ENCODE data around the gene ARHGAP15. TPM values are rescaled to one million over a fixed set of nuclear protein-coding genes. Genes with fewer than 3 reads are reported as not detected.

Gene ARHGAP15
- total RNA-seq, 1 donor from 2014 or later: not detected

- Mint-ChIP-seq H3K27ac (ENCODE audit: unreplicated experiment) (no peak overlapping the region), H3K36me3 (ENCODE audit: unreplicated experiment) (no peaks in the 10 kb centered on the region), H3K9me3 (ENCODE audit: unreplicated experiment) (no peaks in the 10 kb centered on the region)
These were observed 599.3 kb downstream of the ARHGAP15 start for GRCh38 chr2:143728498-143728897.

GRCh38 chr2:143729296-143729814 is 600.1 kb downstream of the ARHGAP15 start:
- DNase-seq (ENCODE audit: extremely low spot score, unreplicated experiment): no peak
- H3K9me3 Mint-ChIP-seq (ENCODE audit: unreplicated experiment): no peaks in the 10 kb centered on the region
- H3K36me3 Mint-ChIP-seq (ENCODE audit: unreplicated experiment): no peaks in the 10 kb centered on the region
- no peak for TF ChIP-seq CTCF (IDR thresholded peaks at IDR 0.05)
- H3K27ac Mint-ChIP-seq (ENCODE audit: unreplicated experiment): no peak overlapping the region
- no peaks in the 10 kb centered on the region for H3K27me3 Mint-ChIP-seq (ENCODE audit: unreplicated experiment)
- H3K4me1 Mint-ChIP-seq (ENCODE audit: unreplicated experiment): no peaks in the 10 kb centered on the region
- H3K4me3 Mint-ChIP-seq (ENCODE audit: unreplicated experiment): no peak overlapping the region

More at GRCh38 chr2:143728498-143728897, 599.3 kb downstream of the ARHGAP15 start:
- no peak for TF ChIP-seq CTCF (IDR thresholded peaks at IDR 0.05)
- no peaks in the 10 kb centered on the region for H3K27me3 Mint-ChIP-seq (ENCODE audit: unreplicated experiment)
- H3K4me3 Mint-ChIP-seq (ENCODE audit: unreplicated experiment): no peak overlapping the region
- DNase-seq (ENCODE audit: extremely low spot score, unreplicated experiment): no peak
- H3K4me1 Mint-ChIP-seq (ENCODE audit: unreplicated experiment): no peaks in the 10 kb centered on the region

- TF ChIP-seq CTCF (IDR thresholded peaks at IDR 0.05): no peak
- no peak overlapping the region for H3K4me3 Mint-ChIP-seq (ENCODE audit: unreplicated experiment)
- no peaks in the 10 kb centered on the region for H3K4me1 Mint-ChIP-seq (ENCODE audit: unreplicated experiment)
- no peak overlapping the region for H3K27ac Mint-ChIP-seq (ENCODE audit: unreplicated experiment)
- H3K9me3 Mint-ChIP-seq (ENCODE audit: unreplicated experiment): no peaks in the 10 kb centered on the region
- DNase-seq (ENCODE audit: extremely low spot score, unreplicated experiment): no peak
- no peaks in the 10 kb centered on the region for H3K36me3 Mint-ChIP-seq (ENCODE audit: unreplicated experiment)
- no peaks in the 10 kb centered on the region for H3K27me3 Mint-ChIP-seq (ENCODE audit: unreplicated experiment)
These were observed 601.1 kb downstream of the ARHGAP15 start for GRCh38 chr2:143730155-143730952.

GRCh38 chr2:143730953-143731260 is 601.7 kb downstream of the ARHGAP15 start:
- no peak overlapping the region for H3K4me3 Mint-ChIP-seq (ENCODE audit: unreplicated experiment)
- no peak for DNase-seq (ENCODE audit: extremely low spot score, unreplicated experiment)
- no peaks in the 10 kb centered on the region for H3K36me3 Mint-ChIP-seq (ENCODE audit: unreplicated experiment)
- H3K4me1 Mint-ChIP-seq (ENCODE audit: unreplicated experiment): no peaks in the 10 kb centered on the region
- H3K9me3 Mint-ChIP-seq (ENCODE audit: unreplicated experiment): no peaks in the 10 kb centered on the region
- H3K27me3 Mint-ChIP-seq (ENCODE audit: unreplicated experiment): no peaks in the 10 kb centered on the region
- no peak for TF ChIP-seq CTCF (IDR thresholded peaks at IDR 0.05)
- no peak overlapping the region for H3K27ac Mint-ChIP-seq (ENCODE audit: unreplicated experiment)

- TF ChIP-seq CTCF (IDR thresholded peaks at IDR 0.05): no peak
- Mint-ChIP-seq H3K4me1 (ENCODE audit: unreplicated experiment) (no peaks in the 10 kb centered on the region), H3K4me3 (ENCODE audit: unreplicated experiment) (no peak overlapping the region), H3K27ac (ENCODE audit: unreplicated experiment) (no peak overlapping the region), H3K27me3 (ENCODE audit: unreplicated experiment) (no peaks in the 10 kb centered on the region), H3K36me3 (ENCODE audit: unreplicated experiment) (no peaks in the 10 kb centered on the region), H3K9me3 (ENCODE audit: unreplicated experiment) (no peaks in the 10 kb centered on the region)
- DNase-seq (ENCODE audit: extremely low spot score, unreplicated experiment): no peak
These were observed 602.9 kb downstream of the ARHGAP15 start for GRCh38 chr2:143732076-143732475.

All from osteocyte (in vitro differentiated cells).